HepG2 (cell line): Measurements from ENCODE around the gene BLOC1S4. TPM values are rescaled to one million over a fixed set of nuclear protein-coding genes. Genes with fewer than 3 reads are reported as not detected.

ENCODE experiments used
- CENPX ChIP-seq: sonication (generic); formaldehyde crosslinking; IDR thresholded peaks from 2 replicates; pipeline ENCODE4 v1.9.0; 2021; ENCODE audit warnings: mild to moderate bottlenecking, missing genetic modification reagents, moderate library complexity
- GTF3A ChIP-seq: sonication (generic); formaldehyde crosslinking; conservative IDR thresholded peaks from 2 replicates; pipeline ENCODE4 v1.4.0; 2020; ENCODE audit warnings: mild to moderate bottlenecking, missing genetic modification reagents
- IRF2 ChIP-seq: IDR thresholded peaks from 2 replicates; pipeline ENCODE4 v1.6.1; 2018; ENCODE audit warnings: missing genetic modification reagents, missing compliant biosample characterization
- KAT7 ChIP-seq: IDR thresholded peaks from 2 replicates; pipeline ENCODE4 v1.6.1; 2018; ENCODE audit warnings: borderline replicate concordance, missing compliant biosample characterization
- MAFG ChIP-seq: sonication (generic); formaldehyde crosslinking; IDR thresholded peaks from 2 replicates; pipeline ENCODE4 v1.5.1; 2020; ENCODE audit warnings: mild to moderate bottlenecking, missing genetic modification reagents
- NFE2L1 ChIP-seq: sonication (generic); formaldehyde crosslinking; IDR thresholded peaks from 2 replicates; pipeline ENCODE4 v1.4.0; 2020; ENCODE audit warnings: missing genetic modification reagents, mild to moderate bottlenecking, borderline replicate concordance
- PHF5A ChIP-seq: IDR thresholded peaks from one replicate; pipeline ENCODE4 v1.6.1; 2018; ENCODE audit warnings: low read depth, missing genetic modification reagents; ENCODE audit not compliant: unreplicated experiment
- POLR2AphosphoS2 ChIP-seq: IDR thresholded peaks from 2 replicates; pipeline ENCODE4 v1.6.1; 2011; ENCODE audit warnings: low read depth, low read length, improper control_type of control experiment
- REL ChIP-seq: sonication (generic); formaldehyde crosslinking; conservative IDR thresholded peaks from 2 replicates; pipeline ENCODE4 v1.8.0; 2022; ENCODE audit warnings: mild to moderate bottlenecking, missing genetic modification reagents, moderate library complexity
- RELA ChIP-seq: sonication (generic); formaldehyde crosslinking; IDR thresholded peaks from 2 replicates; pipeline ENCODE4 v1.4.0; 2020; ENCODE audit warnings: missing genetic modification reagents
- RFXAP ChIP-seq: sonication (generic); formaldehyde crosslinking; IDR thresholded peaks from 2 replicates; pipeline ENCODE4 v1.4.0; 2020; ENCODE audit warnings: missing genetic modification reagents, borderline replicate concordance
- RNF2 ChIP-seq: fragments of 450-650 bp; conservative IDR thresholded peaks from 2 replicates; pipeline ENCODE4 v1.6.1; 2016; ENCODE audit warnings: low read depth
- SP2 ChIP-seq: sonication (generic); formaldehyde crosslinking; IDR thresholded peaks from 2 replicates; pipeline ENCODE4 v1.5.1; 2020; ENCODE audit warnings: mild to moderate bottlenecking, missing genetic modification reagents
- STAG1 ChIP-seq: sonication (generic); formaldehyde crosslinking; IDR thresholded peaks from 2 replicates; pipeline ENCODE4 v1.4.0; 2020; ENCODE audit warnings: missing genetic modification reagents
- ZMYM2 ChIP-seq: sonication (generic); formaldehyde crosslinking; IDR thresholded peaks from 2 replicates; pipeline ENCODE4 v1.8.0; 2022; ENCODE audit warnings: mild to moderate bottlenecking, missing genetic modification reagents
- ZNF232 ChIP-seq: sonication (generic); formaldehyde crosslinking; IDR thresholded peaks from 2 replicates; pipeline ENCODE4 v1.4.0; 2020; ENCODE audit warnings: missing genetic modification reagents, borderline replicate concordance
- ZNF256 ChIP-seq: sonication (generic); formaldehyde crosslinking; conservative IDR thresholded peaks from 2 replicates; pipeline ENCODE4 v1.4.0; 2020; ENCODE audit warnings: missing genetic modification reagents
- ZNF33A ChIP-seq: sonication (generic); formaldehyde crosslinking; IDR thresholded peaks from 2 replicates; pipeline ENCODE4 v1.5.1; 2020; ENCODE audit warnings: missing genetic modification reagents, mild to moderate bottlenecking, moderate library complexity, borderline replicate concordance
- ZNF501 ChIP-seq: sonication (generic); formaldehyde crosslinking; IDR thresholded peaks from 2 replicates; pipeline ENCODE4 v1.5.1; 2020; ENCODE audit warnings: mild to moderate bottlenecking, moderate library complexity, missing genetic modification reagents
- ZUFSP ChIP-seq: sonication (generic); formaldehyde crosslinking; IDR thresholded peaks from 2 replicates; pipeline ENCODE4 v1.9.0; 2021; ENCODE audit warnings: missing genetic modification reagents, mild to moderate bottlenecking, borderline replicate concordance
- polyA plus RNA-seq, 8 experiments: library from polyadenylated mRNA; depleted of rRNA in 3 of 8; stranded (reverse) in 7 of 8; unstranded in 1 of 8; fragments of >200 nt; fragmentation: Illumina TruSeq in 4 of 8; extraction: Trizol in 4 of 8; gene quantifications; 2 replicates each; pipeline versions ENCODE4 v1.2.1 to v1.2.3, GENCODE V29; 2011 to 2016; ENCODE audit warnings: low read depth in 4 of 8, missing spikeins in 1 of 8, mixed read lengths in 1 of 8; ENCODE audit not compliant: insufficient read depth in 1 of 8
- total RNA-seq, 5 experiments: library from RNA; depleted of rRNA; stranded (reverse); fragments of >200 nt; fragmentation: Illumina TruSeq; extraction: Trizol; gene quantifications; 2 replicates each; pipeline ENCODE4 v1.2.3, GENCODE V29; 2016; ENCODE audit warnings: low read depth in 1 of 5
- TF ChIP-seq, protein P1 (sequence below): sonication (generic); formaldehyde crosslinking; IDR thresholded peaks from 2 replicates; pipeline ENCODE4 v1.4.0; 2020; ENCODE audit warnings: missing genetic modification reagents, borderline replicate concordance
- TF ChIP-seq, protein P2 (sequence below): sonication (generic); formaldehyde crosslinking; IDR thresholded peaks from 2 replicates; pipeline ENCODE4 v1.4.0; 2020; ENCODE audit warnings: mild to moderate bottlenecking, missing genetic modification reagents
- TF ChIP-seq, protein P3 (sequence below): sonication (generic); formaldehyde crosslinking; IDR thresholded peaks from 2 replicates; pipeline ENCODE4 v1.8.1; 2023; ENCODE audit warnings: mild to moderate bottlenecking, missing genetic modification reagents, borderline replicate concordance

Gene BLOC1S4
- total and polyA plus RNA-seq, 2 of the 13 experiments (the other 11 are each of a cell fraction or from before 2014, with no cell fraction given): 15.5 to 20.9 TPM

- TF ChIP-seq ZUFSP (CRISPR knock-in tag) (no peak), ZNF33A (no peak), STAG1 (peak; percentile 42), ZMYM2 (CRISPR knock-in tag) (peak; percentile 69; the same call in 1 of the 2 replicates), SP2 (CRISPR knock-in tag) (peak; percentile 66; the same call in 1 of the 2 replicates), KAT7 (CRISPR knock-in tag) (no peak; the same call in 1 of the 2 replicates), GTF3A (CRISPR knock-in tag) (no peak), RELA (CRISPR knock-in tag) (0 out of 2 replicates have a peak, but pooled peaks have one; percentile 43), ZNF501 (CRISPR knock-in tag) (peak; percentile 74), MAFG (CRISPR knock-in tag) (no peak), REL (CRISPR knock-in tag) (no peak), POLR2AphosphoS2 (no peak), NFE2L1 (CRISPR knock-in tag) (no peak), CENPX (CRISPR knock-in tag) (no peak), ZNF256 (no peak), RNF2 (no peak; the same call in 1 of the 2 replicates), IRF2 (CRISPR knock-in tag) (peak; percentile 84), RFXAP (CRISPR knock-in tag) (peak; percentile 83), PHF5A (CRISPR knock-in tag) (no peak), ZNF232 (CRISPR knock-in tag) (peak; percentile 73; the same call in 1 of the 2 replicates)
- TF ChIP-seq, protein P1, sequence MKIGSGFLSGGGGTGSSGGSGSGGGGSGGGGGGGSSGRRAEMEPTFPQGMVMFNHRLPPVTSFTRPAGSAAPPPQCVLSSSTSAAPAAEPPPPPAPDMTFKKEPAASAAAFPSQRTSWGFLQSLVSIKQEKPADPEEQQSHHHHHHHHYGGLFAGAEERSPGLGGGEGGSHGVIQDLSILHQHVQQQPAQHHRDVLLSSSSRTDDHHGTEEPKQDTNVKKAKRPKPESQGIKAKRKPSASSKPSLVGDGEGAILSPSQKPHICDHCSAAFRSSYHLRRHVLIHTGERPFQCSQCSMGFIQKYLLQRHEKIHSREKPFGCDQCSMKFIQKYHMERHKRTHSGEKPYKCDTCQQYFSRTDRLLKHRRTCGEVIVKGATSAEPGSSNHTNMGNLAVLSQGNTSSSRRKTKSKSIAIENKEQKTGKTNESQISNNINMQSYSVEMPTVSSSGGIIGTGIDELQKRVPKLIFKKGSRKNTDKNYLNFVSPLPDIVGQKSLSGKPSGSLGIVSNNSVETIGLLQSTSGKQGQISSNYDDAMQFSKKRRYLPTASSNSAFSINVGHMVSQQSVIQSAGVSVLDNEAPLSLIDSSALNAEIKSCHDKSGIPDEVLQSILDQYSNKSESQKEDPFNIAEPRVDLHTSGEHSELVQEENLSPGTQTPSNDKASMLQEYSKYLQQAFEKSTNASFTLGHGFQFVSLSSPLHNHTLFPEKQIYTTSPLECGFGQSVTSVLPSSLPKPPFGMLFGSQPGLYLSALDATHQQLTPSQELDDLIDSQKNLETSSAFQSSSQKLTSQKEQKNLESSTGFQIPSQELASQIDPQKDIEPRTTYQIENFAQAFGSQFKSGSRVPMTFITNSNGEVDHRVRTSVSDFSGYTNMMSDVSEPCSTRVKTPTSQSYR (CRISPR knock-in tag): no peak
- TF ChIP-seq, protein P2, sequence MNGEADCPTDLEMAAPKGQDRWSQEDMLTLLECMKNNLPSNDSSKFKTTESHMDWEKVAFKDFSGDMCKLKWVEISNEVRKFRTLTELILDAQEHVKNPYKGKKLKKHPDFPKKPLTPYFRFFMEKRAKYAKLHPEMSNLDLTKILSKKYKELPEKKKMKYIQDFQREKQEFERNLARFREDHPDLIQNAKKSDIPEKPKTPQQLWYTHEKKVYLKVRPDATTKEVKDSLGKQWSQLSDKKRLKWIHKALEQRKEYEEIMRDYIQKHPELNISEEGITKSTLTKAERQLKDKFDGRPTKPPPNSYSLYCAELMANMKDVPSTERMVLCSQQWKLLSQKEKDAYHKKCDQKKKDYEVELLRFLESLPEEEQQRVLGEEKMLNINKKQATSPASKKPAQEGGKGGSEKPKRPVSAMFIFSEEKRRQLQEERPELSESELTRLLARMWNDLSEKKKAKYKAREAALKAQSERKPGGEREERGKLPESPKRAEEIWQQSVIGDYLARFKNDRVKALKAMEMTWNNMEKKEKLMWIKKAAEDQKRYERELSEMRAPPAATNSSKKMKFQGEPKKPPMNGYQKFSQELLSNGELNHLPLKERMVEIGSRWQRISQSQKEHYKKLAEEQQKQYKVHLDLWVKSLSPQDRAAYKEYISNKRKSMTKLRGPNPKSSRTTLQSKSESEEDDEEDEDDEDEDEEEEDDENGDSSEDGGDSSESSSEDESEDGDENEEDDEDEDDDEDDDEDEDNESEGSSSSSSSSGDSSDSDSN (CRISPR knock-in tag): peak; percentile 87
- TF ChIP-seq, protein P3, sequence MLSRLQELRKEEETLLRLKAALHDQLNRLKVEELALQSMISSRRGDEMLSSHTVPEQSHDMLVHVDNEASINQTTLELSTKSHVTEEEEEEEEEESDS: no peak
These were observed 33.6 kb downstream of the BLOC1S4 start (continued) for GRCh38 chr4:6749340-6750171.
